A673 (cell line): ENCODE measurements around the gene RALGAPB.

ENCODE experiments used
- EZH2 ChIP-seq: fragments of 200-600 bp; sonication (generic); IDR thresholded peaks from 2 replicates; pipeline ENCODE4 v1.6.1; 2017; ENCODE audit warnings: borderline replicate concordance, low read depth, mild to moderate bottlenecking, mixed read lengths, antibody characterized with exemption, low read length; ENCODE audit not compliant: poor library complexity, severe bottlenecking
- TF ChIP-seq, protein P1 (sequence below): fragments of 300-800, 200-600 bp; sonication (generic); conservative IDR thresholded peaks from 2 replicates; pipeline ENCODE4 v1.5.1; 2017; ENCODE audit warnings: low read depth, mild to moderate bottlenecking, antibody characterized with exemption, low read length, moderate library complexity, mixed read lengths

DNA sequence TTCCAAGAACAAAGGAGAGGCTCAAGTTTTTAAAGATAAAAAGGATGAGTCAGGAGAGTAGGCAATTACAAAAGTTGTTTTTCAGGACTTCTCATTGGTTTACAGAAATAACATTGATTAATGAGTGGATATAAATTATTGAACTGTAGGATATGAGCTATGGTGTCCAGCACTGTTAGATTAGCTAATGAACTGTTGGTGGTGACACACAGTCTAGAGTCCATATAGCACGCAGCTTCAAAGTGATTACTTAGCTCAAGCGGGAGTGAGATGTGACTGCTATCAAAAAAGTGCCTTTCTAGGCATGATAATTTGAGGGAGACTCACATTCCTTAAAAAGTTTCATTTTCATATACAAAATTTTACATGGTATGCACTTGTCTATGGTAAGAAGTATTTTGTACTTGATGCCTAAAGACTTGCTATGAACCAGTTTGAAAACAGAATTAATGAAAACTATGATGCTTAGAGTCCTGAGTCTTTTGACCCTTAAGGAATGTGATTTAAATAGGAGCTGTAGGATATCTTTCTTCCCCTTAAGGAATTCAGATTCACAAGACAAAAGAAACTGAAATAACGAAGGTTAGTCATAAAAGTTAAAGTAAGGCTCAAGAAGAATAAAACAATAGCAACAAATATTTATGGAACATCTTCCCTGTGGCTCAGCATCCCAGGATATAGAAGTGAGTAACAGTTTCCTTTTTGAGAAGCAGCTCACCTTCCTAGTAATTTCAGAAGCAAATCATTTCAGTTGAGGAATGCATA lies 86.1 kb downstream of the RALGAPB start:
- TF ChIP-seq, protein P1, sequence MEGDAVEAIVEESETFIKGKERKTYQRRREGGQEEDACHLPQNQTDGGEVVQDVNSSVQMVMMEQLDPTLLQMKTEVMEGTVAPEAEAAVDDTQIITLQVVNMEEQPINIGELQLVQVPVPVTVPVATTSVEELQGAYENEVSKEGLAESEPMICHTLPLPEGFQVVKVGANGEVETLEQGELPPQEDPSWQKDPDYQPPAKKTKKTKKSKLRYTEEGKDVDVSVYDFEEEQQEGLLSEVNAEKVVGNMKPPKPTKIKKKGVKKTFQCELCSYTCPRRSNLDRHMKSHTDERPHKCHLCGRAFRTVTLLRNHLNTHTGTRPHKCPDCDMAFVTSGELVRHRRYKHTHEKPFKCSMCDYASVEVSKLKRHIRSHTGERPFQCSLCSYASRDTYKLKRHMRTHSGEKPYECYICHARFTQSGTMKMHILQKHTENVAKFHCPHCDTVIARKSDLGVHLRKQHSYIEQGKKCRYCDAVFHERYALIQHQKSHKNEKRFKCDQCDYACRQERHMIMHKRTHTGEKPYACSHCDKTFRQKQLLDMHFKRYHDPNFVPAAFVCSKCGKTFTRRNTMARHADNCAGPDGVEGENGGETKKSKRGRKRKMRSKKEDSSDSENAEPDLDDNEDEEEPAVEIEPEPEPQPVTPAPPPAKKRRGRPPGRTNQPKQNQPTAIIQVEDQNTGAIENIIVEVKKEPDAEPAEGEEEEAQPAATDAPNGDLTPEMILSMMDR, result no peak
- no peak for TF ChIP-seq EZH2
